ENCODE results near the gene NCAPG2.
"Not testable (repeated sequence)": the region's sequence is repeated elsewhere in the genome, so short reads cannot be mapped to it uniquely, and the experiment has no call there.

NCAPG2 gene

DNA sequence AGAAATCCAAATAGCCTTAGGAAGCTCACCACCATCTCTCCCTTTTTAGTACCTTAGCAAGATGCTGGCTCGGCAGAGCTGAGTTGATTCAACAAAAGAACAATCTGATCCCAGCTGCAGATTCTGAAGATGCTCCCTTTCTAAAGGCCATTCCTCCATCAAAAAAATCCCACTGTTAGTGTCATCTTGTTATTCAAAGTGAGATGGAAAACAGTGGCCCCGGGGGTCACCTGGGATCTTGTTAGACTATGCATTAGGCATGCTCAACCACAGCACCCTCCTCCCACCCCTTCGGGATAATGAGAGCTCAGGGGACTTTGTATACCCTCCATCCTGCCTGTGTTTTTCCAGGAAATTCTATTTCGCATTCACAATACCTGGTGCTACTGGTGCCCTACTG, 2.4 kb downstream of the NCAPG2 start:
- H3K27ac ChIP-seq (ENCODE audit: low read depth, low read length) = no peak overlapping the region
- no peak overlapping the region for H3K4me3 ChIP-seq (ENCODE audit: low read depth in 1 of 2, low read length in 2 of 2)
- no peaks in the 10 kb centered on the region for H3K36me3 ChIP-seq (ENCODE audit: insufficient read depth, low read length)
- no peaks in the 10 kb centered on the region for H3K27me3 ChIP-seq (ENCODE audit: control insufficient read depth in 1 of 2, insufficient read depth in 2 of 2, low read length in 2 of 2)
- no peaks in the 10 kb centered on the region for H3K9me3 ChIP-seq (ENCODE audit: low read length)
- peaks cover 16% of the 10 kb centered on the region for H3K4me1 ChIP-seq (ENCODE audit: insufficient read depth, low read length)
- no peak overlapping the region for H3K9ac ChIP-seq (ENCODE audit: low read length)

DNA sequence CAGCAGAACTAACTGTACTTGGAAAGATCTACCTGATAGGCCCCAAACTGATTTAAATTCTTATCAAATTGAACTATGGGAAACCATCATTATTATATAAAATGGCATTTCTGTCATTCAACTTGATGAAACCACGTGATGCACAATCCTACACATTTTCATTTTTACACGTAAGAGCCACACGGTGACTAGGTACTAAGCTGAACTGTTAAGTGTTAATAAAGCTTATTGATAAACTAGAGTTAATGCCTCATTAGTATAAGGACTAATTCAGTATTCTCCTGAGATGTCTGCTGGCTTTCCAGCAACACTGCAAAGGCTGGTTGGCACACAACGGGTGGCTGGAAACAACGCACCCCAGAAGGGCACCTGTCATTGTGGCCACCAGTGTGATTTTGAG, 4.6 kb downstream of the NCAPG2 start:
- H3K9ac ChIP-seq (ENCODE audit: low read length) = no peak overlapping the region
- H3K27me3 ChIP-seq (ENCODE audit: control insufficient read depth in 1 of 2, insufficient read depth in 2 of 2, low read length in 2 of 2) = no peaks in the 10 kb centered on the region
- no peak overlapping the region for H3K27ac ChIP-seq (ENCODE audit: low read depth, low read length)
- no peak overlapping the region for H3K4me3 ChIP-seq (ENCODE audit: low read depth in 1 of 2, low read length in 2 of 2)
- no peaks in the 10 kb centered on the region for H3K9me3 ChIP-seq (ENCODE audit: low read length)
- H3K4me1 ChIP-seq (ENCODE audit: insufficient read depth, low read length) = peaks cover 19% of the 10 kb centered on the region
- H3K36me3 ChIP-seq (ENCODE audit: insufficient read depth, low read length) = no peaks in the 10 kb centered on the region

DNA sequence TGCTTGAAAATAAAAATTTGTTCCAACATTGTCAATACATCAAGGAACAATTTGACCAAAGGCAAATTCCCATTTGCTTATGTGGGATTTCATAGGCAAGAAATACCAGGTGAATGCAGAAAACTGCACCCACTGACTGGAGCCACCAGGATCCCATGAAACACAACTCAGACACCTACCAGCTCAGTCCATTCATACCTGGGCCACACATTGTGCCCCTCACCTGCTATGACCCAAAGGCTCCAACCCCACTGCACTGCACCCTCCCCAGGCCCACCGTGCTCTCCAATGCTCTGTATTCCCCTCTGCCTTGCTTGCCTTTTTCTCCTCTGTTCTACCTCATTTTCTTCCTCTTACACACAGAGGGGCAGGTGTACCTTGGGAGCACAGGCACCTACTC, 5.3 kb downstream of the NCAPG2 start:
- Histone ChIP-seq H3K4me1 (ENCODE audit: insufficient read depth, low read length) (peaks cover 19% of the 10 kb centered on the region), H3K4me3 (ENCODE audit: low read depth in 1 of 2, low read length in 2 of 2) (no peak overlapping the region), H3K36me3 (ENCODE audit: insufficient read depth, low read length) (no peaks in the 10 kb centered on the region), H3K27ac (ENCODE audit: low read depth, low read length) (no peak overlapping the region), H3K9me3 (ENCODE audit: low read length) (no peaks in the 10 kb centered on the region), H3K27me3 (ENCODE audit: control insufficient read depth in 1 of 2, insufficient read depth in 2 of 2, low read length in 2 of 2) (no peaks in the 10 kb centered on the region), H3K9ac (ENCODE audit: low read length) (no peak overlapping the region)

DNA sequence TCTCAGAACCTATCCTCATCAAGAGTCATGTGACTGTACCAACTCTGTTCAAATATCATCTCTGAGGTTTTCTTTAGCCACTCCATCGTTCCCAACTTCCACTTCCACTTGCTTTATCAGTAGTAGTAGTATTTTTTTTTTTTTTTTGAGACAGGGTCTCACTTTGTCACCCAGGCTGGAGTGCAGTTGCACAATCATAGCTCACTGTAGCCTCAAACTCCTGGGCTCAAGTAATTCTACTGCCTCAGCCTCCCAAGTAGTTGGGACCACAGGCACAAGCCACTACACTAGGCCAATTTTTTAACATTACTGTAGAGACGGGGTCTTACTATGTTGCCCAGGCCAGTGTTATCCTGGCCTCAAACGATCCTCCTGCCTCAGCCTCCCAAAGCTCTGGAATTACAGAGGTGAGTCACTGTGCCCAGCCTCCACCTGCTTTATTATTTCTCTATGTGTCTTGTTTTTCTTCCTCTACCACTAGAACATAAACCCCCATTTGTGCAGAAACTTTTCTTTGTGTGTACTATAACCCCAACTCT, 5.9 kb downstream of the NCAPG2 start:
- no peak overlapping the region for H3K9ac ChIP-seq (ENCODE audit: low read length)
- H3K27me3 ChIP-seq (ENCODE audit: control insufficient read depth in 1 of 2, insufficient read depth in 2 of 2, low read length in 2 of 2) = no peaks in the 10 kb centered on the region
- H3K4me3 ChIP-seq (ENCODE audit: low read depth in 1 of 2, low read length in 2 of 2) = no peak overlapping the region
- H3K36me3 ChIP-seq (ENCODE audit: insufficient read depth, low read length) = no peaks in the 10 kb centered on the region
- H3K4me1 ChIP-seq (ENCODE audit: insufficient read depth, low read length) = peaks cover 13% of the 10 kb centered on the region
- no peaks in the 10 kb centered on the region for H3K9me3 ChIP-seq (ENCODE audit: low read length)
- no peak overlapping the region for H3K27ac ChIP-seq (ENCODE audit: low read depth, low read length)

DNA sequence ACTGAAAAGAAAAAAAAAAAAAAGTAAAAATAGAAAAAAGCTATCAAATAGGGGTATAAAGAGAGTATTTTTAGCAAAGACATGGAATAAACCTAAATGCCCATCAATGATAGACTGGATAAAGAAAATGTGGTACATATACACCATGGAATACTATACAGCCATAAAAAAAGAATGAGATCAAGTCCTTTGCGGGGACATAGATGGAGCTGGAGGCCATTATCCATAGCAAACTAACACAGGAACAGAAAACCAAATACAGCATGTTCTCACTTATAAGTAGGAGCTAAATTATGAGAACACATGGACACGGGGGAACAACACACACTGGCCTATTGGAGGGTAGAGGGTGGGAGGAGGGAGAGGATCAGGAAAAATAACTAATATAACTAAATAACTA, 7.0 kb downstream of the NCAPG2 start:
- not testable (repeated sequence) for H3K27me3 ChIP-seq (ENCODE audit: control insufficient read depth in 1 of 2, insufficient read depth in 2 of 2, low read length in 2 of 2)

DNA sequence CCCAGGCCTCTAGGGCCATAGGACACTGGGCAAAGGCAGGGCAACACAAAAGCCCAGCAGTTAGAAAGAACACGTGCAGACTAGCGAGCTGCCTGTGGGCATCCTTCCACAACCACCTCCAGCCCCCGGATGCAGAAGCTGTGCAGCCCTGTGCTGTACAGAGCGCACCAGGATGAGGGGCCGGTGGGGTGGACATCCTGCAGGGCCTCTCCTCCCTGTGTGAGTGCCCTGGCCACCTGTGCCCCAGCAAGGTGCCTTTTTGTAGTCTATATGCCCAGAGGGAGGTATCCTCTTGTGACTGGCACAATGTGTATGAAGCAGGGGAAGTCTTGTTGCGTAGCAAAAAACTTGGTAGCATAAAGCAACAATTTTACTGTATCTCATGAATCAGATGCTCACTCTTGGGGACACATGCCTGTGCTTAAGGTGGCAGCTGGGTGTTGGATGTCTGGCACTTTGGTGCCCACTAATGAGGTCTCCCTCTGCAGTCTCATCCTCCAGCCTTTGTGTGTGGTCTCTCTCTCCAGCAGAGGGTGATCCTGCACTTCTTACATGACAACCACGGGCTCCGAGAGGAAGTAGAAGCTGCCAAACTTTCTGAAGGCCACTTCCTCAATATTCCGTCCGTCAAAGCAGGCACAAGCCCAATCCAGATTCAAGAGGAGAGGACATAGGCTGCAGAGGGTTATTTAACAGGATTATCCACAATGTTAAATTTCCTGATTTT, 8.7 kb downstream of the NCAPG2 start:
- H3K4me3 ChIP-seq (ENCODE audit: low read depth in 1 of 2, low read length in 2 of 2) = peak overlapping the region in 1 of 2 donors; percentile 18
- H3K36me3 ChIP-seq (ENCODE audit: insufficient read depth, low read length) = no peaks in the 10 kb centered on the region
- no peaks in the 10 kb centered on the region for H3K27me3 ChIP-seq (ENCODE audit: control insufficient read depth in 1 of 2, insufficient read depth in 2 of 2, low read length in 2 of 2)
- peak overlapping the region; percentile 26 for H3K27ac ChIP-seq (ENCODE audit: low read depth, low read length)
- H3K9me3 ChIP-seq (ENCODE audit: low read length) = no peaks in the 10 kb centered on the region
- H3K4me1 ChIP-seq (ENCODE audit: insufficient read depth, low read length) = peaks cover 9% of the 10 kb centered on the region
- no peak overlapping the region for H3K9ac ChIP-seq (ENCODE audit: low read length)

More for the DNA sequence above, 7.0 kb downstream of the NCAPG2 start:
- H3K36me3 ChIP-seq (ENCODE audit: insufficient read depth, low read length); H3K4me3 ChIP-seq (ENCODE audit: low read depth in 1 of 2, low read length in 2 of 2); H3K4me1 ChIP-seq (ENCODE audit: insufficient read depth, low read length); H3K27ac ChIP-seq (ENCODE audit: low read depth, low read length); H3K9me3 ChIP-seq (ENCODE audit: low read length); H3K9ac ChIP-seq (ENCODE audit: low read length): not testable (repeated sequence)

DNA sequence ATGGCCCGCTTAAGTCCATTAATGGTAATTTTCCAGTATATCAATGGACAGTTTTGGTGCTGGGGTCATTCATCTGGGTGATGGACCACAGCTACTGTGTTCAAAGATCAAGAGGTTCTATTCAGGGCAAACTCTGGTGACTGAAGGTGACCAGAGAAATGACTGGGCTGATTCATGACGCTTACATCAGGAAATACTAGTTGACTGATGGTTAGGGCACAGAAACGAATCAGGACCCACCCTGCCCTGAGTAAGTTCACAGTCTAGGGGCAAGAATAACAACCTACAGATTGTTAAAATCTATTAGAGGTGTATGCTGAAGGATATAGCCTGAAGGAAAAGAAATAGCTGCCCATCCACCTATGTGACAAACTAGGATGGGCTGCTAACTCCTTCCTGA, 9.5 kb downstream of the NCAPG2 start:
- Histone ChIP-seq H3K4me3 (ENCODE audit: low read depth in 1 of 2, low read length in 2 of 2) (no peak overlapping the region), H3K4me1 (ENCODE audit: insufficient read depth, low read length) (peaks cover 9% of the 10 kb centered on the region), H3K9me3 (ENCODE audit: low read length) (no peaks in the 10 kb centered on the region), H3K9ac (ENCODE audit: low read length) (no peak overlapping the region), H3K27ac (ENCODE audit: low read depth, low read length) (no peak overlapping the region), H3K27me3 (ENCODE audit: control insufficient read depth in 1 of 2, insufficient read depth in 2 of 2, low read length in 2 of 2) (no peaks in the 10 kb centered on the region), H3K36me3 (ENCODE audit: insufficient read depth, low read length) (no peaks in the 10 kb centered on the region)

DNA sequence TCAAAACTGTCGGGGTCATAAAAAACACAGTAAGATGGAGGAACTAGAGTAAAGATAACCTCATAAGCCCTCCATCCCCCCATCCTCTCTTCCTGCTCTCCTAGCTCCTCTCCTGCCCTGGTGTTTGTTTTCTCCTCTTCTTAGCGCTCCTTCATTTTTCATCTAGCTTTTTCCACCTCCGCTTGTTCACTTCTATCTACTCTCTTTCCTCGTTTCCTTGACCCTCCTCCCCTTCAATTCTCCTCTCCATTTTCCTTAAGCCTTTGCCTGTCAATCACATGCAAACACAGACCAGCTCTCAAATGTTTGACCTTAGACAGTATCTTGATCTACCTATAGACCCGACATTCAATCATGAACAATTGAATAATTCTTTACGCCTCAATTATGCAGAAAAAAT, 10.0 kb downstream of the NCAPG2 start:
- Histone ChIP-seq H3K9me3 (ENCODE audit: low read length) (no peaks in the 10 kb centered on the region), H3K4me3 (ENCODE audit: low read depth in 1 of 2, low read length in 2 of 2) (no peak overlapping the region), H3K9ac (ENCODE audit: low read length) (no peak overlapping the region), H3K4me1 (ENCODE audit: insufficient read depth, low read length) (peaks cover 9% of the 10 kb centered on the region), H3K36me3 (ENCODE audit: insufficient read depth, low read length) (no peaks in the 10 kb centered on the region), H3K27ac (ENCODE audit: low read depth, low read length) (no peak overlapping the region), H3K27me3 (ENCODE audit: control insufficient read depth in 1 of 2, insufficient read depth in 2 of 2, low read length in 2 of 2) (no peaks in the 10 kb centered on the region)

DNA sequence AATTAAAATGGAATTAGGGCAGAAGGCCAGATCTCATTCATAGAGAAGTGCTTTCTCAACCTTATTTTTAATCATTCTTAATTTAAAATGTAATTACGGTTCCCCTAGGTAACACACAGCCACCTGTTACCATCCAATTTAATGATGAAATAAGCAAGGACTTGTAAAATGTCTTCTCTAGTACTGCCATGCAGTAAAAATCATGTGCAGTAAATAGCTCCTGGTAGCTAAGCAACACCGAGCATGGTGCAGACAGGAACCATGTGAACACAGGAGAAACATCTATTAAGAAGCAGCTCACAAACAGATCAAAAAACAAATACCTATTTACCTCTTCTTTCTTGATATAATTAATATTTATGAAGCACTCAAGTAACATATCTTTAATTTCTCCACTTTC, 15.1 kb downstream of the NCAPG2 start:
- peaks cover 4% of the 10 kb centered on the region for H3K36me3 ChIP-seq (ENCODE audit: insufficient read depth, low read length)
- H3K9me3 ChIP-seq (ENCODE audit: low read length) = no peaks in the 10 kb centered on the region
- no peak overlapping the region for H3K27ac ChIP-seq (ENCODE audit: low read depth, low read length)
- no peak overlapping the region for H3K4me3 ChIP-seq (ENCODE audit: low read depth in 1 of 2, low read length in 2 of 2)
- H3K27me3 ChIP-seq (ENCODE audit: control insufficient read depth in 1 of 2, insufficient read depth in 2 of 2, low read length in 2 of 2) = no peaks in the 10 kb centered on the region
- no peaks in the 10 kb centered on the region for H3K4me1 ChIP-seq (ENCODE audit: insufficient read depth, low read length)
- no peak overlapping the region for H3K9ac ChIP-seq (ENCODE audit: low read length)

DNA sequence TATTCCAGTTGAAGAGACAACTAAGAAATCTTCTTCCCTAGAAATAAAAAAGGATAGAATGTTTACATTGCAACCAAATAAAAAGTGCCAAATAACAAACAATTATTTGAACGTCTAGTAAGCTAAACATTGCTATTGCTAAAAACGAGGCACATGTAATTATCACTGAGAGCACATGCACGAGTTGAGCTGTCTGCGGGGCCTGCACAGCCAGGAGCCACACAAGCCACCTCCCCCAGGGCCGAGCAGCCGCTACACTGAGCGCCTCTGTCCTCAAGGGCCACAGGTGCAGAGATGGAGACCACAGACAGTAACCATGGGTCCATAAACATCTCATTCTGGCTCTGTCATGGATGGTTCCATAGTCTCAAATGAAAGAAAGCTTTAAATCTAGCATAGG, 17.2 kb downstream of the NCAPG2 start:
- no peaks in the 10 kb centered on the region for H3K9me3 ChIP-seq (ENCODE audit: low read length)
- peaks cover 4% of the 10 kb centered on the region for H3K36me3 ChIP-seq (ENCODE audit: insufficient read depth, low read length)
- no peak overlapping the region for H3K27ac ChIP-seq (ENCODE audit: low read depth, low read length)
- H3K4me1 ChIP-seq (ENCODE audit: insufficient read depth, low read length) = no peaks in the 10 kb centered on the region
- no peaks in the 10 kb centered on the region for H3K27me3 ChIP-seq (ENCODE audit: control insufficient read depth in 1 of 2, insufficient read depth in 2 of 2, low read length in 2 of 2)
- no peak overlapping the region for H3K4me3 ChIP-seq (ENCODE audit: low read depth in 1 of 2, low read length in 2 of 2)
- no peak overlapping the region for H3K9ac ChIP-seq (ENCODE audit: low read length)

DNA sequence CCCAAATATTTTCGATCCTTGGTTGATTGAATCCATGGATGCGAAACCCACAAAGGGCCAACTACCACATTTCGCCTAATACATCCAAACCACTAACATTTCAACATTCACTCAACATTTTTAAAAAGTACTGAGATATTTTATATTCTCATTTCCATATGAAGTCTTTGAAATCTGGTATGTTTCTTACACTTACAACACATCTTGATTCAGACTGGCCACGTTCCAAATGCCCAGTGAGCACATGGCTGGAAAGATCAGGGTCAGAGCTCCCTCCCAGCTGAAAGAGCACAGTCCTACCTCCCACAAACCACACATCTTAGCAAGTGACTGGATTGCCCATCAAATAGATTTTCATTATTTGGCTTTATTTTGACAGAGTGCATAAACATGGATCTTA, 18.9 kb downstream of the NCAPG2 start:
- H3K27me3 ChIP-seq (ENCODE audit: control insufficient read depth in 1 of 2, insufficient read depth in 2 of 2, low read length in 2 of 2) = no peaks in the 10 kb centered on the region
- H3K9me3 ChIP-seq (ENCODE audit: low read length) = no peaks in the 10 kb centered on the region
- H3K4me3 ChIP-seq (ENCODE audit: low read depth in 1 of 2, low read length in 2 of 2) = no peak overlapping the region
- H3K27ac ChIP-seq (ENCODE audit: low read depth, low read length) = no peak overlapping the region
- no peaks in the 10 kb centered on the region for H3K4me1 ChIP-seq (ENCODE audit: insufficient read depth, low read length)
- H3K9ac ChIP-seq (ENCODE audit: low read length) = no peak overlapping the region
- peaks cover 4% of the 10 kb centered on the region for H3K36me3 ChIP-seq (ENCODE audit: insufficient read depth, low read length)

DNA sequence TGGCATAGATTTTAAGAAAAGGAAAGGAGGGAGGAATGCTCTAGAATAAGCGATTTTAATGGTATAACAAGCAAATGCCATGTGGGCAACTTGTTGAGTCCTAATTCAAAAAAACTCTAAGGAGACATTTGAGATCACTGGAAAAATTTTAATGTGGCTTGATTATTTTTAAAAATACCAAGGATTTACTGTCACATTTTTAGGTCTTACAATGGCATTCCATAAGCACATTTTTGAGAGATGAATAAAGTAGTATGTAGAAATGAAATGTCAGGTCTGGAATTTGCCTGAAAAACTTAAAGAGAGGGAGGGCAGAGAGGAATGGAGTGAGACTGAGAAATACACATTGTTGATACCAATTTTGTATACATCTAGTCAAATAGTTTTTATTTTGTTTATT, 20.3 kb downstream of the NCAPG2 start:
- no peaks in the 10 kb centered on the region for H3K27me3 ChIP-seq (ENCODE audit: control insufficient read depth in 1 of 2, insufficient read depth in 2 of 2, low read length in 2 of 2)
- H3K4me3 ChIP-seq (ENCODE audit: low read depth in 1 of 2, low read length in 2 of 2) = no peak overlapping the region

More for the DNA sequence above, 20.3 kb downstream of the NCAPG2 start:
- Histone ChIP-seq H3K36me3 (ENCODE audit: insufficient read depth, low read length) (peaks cover 4% of the 10 kb centered on the region), H3K9ac (ENCODE audit: low read length) (no peak overlapping the region), H3K9me3 (ENCODE audit: low read length) (no peaks in the 10 kb centered on the region), H3K27ac (ENCODE audit: low read depth, low read length) (no peak overlapping the region), H3K4me1 (ENCODE audit: insufficient read depth, low read length) (no peaks in the 10 kb centered on the region)
